GM21381 (cell line): ENCODE data around the gene LGALS13.

Experiments used
- ATAC-seq: cut with Tn5 transposase; IDR thresholded peaks from one replicate; pipeline ENCODE4 v1.9.1; 2021; ENCODE audit warnings: mild to moderate bottlenecking, moderate library complexity; ENCODE audit not compliant: unreplicated experiment

LGALS13 gene, protein sequence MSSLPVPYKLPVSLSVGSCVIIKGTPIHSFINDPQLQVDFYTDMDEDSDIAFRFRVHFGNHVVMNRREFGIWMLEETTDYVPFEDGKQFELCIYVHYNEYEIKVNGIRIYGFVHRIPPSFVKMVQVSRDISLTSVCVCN

DNA sequence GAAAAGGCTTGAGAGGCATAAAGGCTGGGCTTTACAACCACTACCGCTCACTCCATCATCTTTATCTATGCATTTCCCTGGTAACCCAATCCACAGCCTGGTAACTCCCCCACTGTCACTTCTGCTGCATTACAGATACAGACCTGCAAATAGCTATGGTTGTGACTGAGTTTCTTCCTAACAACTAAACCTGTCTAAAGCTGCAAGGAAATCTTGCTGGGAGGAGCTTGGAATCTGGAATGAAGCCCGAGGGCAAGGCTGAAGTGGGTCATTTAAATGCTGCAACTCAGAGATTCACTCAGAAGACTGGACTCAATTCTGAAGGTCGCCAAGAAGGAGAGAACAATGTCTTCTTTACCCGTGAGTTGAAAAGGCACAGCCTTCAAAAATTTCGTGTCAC is at the start of gene LGALS13:
LGALS13 (plus strand) TSS at position 301 of the 400 bp plus-strand sequence; CDS start at position 346, 45 bp downstream.
- ATAC-seq, result no peak

GRCh38 chr19:39553082-39553652 is 49.2 kb upstream of the LGALS13 start:
- ATAC-seq, result no peak

DNA sequence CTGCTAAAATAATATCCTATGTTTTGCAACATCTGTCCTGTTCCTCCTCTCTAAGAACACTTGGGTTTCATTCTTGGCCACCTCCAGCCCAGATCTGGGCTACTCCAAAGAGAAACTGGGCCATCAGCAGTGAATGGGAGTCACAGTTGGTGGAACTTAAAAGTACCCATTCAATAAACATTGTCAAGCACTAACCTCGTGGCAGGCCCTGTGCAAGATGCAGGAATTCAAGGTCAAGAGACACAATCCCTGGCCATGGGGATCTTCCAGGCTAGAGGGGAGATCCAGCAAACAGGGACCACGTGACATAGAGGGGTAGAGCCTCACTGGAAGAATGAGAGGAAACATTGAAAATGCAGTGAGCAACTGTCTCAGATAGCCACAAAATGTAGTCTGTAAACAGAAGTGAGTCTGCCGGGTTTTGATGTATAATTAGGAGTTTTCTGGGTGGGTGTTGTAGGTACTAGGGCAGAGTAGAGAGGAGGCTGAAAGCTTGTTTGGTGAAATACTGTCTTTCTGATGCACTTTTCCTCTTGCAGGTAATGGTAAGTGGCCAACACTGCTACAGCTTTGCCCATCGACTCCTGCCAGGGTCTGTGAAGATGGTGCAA is 47.5 kb upstream of the LGALS13 start:
- no peak for ATAC-seq

DNA sequence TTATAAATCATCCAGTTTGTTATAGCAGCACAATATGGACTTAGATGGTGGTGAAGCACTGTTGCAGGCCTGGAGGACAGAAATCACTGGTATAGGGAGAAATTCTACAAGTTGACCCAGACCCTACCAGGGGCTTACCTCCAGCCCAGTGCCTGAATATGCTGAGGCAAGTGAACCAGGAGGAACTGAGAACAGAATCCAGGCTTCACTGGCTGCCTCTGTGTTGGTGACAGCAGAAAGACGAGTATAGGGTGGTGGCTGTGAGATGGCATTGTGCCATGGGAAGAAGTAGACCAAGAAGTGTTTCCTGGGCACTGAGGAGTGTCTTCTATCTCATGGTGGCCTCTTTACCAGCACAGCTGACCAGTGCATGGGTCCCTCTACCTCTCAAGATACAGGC is 46.4 kb upstream of the LGALS13 start:
- no peak for ATAC-seq

DNA sequence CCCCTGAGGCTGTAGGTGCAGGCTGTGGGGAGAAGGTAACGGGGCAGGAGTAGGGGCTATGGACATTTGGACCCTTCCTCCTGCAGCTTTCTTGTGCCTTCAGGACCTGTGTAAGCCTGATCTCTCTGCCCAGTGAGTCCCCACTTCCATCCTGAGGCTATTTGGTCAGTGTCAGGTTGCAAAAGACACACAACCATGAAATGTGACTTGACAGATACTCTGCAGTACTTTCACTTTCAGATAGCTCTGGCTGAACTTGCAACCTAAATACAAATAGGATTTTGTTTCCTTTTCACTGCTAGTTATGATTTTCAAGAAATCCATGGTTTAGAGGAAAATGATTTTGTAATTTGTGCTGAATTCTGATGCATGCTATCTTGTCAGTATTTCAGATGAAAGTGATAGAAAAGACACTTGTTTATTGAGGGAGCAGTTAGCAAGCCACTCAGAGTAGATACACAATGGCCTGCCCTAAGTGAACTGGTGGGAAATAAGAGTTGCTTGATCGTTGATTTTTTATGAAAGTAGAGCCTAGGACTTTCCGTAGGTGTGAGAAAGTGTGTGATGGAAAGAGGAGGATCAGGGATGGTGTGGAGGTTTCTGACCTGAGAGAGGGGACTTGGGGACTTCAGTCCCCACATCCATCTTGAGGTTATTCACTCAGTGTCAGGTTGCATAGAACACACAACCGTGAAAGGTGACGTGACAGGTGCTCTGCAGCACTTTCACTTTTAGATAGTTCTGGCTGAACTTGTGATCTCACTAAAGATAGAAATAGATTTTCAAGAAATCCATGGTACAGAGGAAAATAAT is 44.3 kb upstream of the LGALS13 start:
- peak; percentile 57 for ATAC-seq

DNA sequence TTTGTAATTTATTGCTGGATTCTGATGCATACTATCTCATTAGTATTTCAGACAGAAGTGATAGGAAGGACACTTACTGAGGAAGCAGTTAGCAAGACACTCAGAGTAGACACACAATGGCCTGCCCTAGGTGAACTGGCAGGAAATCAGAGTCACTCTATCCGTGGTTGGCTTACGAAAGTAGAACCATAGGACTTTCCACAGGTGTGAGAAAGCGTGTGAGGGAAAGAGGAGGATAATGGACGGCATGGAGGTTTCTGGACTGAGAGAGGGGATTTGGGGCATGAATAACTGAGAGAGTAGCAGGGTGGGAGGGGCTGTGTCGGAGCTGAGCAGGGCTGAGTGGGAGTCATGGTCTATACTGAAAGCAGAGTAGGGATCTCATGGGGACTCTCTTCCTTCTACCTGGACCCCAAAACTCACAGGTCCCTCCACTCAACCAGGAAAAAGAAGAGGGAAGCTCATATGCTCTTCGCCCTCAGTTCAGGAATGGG is 43.7 kb upstream of the LGALS13 start:
- ATAC-seq, result no peak

- no peak for ATAC-seq
Observed at GRCh38 chr19:39563408-39563807, 38.9 kb upstream of the LGALS13 start.

- no peak for ATAC-seq
Observed at GRCh38 chr19:39566064-39566463, 36.3 kb upstream of the LGALS13 start.

DNA sequence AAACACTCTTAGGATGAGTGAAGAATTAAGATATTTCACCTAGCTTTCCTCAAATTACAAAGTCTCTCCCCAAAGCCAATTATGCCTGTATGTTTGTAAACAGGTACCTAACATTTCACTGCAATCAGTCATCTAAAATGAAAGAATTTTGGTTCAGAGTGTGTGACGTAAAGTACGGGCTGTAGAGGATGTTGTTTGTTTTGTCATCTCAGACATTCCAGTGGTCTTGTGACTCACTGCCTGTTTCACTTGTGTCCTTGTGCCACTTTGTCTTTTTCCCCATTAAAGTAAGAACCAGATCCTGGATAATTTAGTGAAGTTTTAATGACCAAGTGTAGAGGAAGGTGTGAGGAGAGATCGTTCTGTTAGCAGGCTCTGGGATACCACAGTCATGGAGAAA is 33.7 kb upstream of the LGALS13 start:
- ATAC-seq, result no peak

DNA sequence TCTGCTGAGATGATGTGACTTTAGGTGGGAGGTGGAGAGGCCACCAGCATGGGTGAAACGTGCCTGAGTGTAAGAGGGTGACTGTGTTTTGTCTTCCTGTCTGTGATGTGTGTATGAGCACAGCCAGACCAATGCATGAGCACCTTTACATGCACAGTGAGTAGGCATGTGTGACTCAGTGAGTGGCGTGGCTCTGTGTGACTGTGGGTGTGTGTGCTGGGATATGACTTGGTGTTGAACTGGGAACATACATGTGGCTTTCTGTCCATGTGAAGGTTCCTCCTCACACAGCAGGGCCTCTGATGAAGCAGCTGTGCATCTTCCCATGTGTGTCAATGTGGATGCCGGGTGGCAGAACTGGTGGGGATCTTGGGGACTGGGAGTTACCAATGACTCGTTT is 19.9 kb upstream of the LGALS13 start:
- ATAC-seq, result no peak

- ATAC-seq, result no peak
Observed at GRCh38 chr19:39582891-39583625, 19.3 kb upstream of the LGALS13 start.

DNA sequence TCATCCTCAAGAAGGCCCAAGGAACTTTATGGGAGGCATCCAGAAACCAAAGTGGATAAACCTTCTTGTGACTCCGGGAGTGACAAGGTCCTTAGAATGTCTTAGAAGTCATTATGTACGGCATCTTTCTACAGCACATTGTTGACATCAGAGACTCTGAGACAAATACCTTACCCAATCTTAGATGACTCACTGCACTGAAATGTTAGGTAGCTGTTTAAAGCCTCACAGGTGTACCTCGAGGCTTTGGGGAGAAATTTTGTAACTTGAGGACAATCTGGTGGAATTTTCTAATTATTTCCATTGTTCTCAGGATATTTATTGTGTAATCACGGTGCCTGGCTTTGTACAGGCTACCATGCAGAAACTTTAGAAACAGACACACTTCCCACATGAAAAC is 14.8 kb upstream of the LGALS13 start:
- ATAC-seq, result no peak

DNA sequence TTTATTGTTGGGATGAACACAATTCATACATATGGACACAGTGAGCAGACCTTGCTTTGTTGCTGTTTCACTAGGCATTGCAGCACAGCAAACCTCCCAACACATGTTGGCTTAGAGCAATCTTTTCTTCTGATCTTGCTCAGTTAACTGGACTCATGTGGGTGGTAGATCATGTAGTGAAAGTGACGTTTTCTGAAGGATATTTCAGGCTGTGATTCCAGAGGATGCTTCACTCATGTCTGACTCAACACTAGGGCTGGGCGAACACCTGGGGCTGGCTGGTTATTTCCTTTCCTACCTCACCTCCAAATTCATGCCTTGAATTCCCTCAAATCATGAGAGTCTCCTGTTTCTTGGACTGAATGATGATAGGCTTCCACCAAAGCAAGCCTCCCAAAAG is 14.3 kb upstream of the LGALS13 start:
- ATAC-seq, result no peak

DNA sequence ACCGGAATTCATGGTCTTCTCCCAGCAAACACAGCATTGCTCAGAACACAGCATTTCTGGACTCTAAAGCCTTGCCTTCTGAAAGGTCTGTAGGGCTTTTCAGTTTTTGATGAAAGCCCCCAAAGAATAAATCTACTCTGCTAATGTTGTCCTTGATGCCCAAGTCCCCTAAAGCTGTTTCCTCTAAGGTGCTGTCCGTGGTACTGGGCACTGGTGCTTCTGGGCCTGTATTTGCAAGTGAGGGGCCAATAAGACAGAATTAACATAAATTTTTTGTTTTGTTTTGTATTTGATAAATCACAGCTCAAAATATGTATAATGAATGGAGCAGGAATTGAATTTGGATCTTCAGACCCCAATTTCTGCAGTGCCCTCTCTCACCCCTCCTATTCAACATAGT is 12.1 kb upstream of the LGALS13 start:
- no peak for ATAC-seq

GRCh38 chr19:39592381-39592780 is 9.9 kb upstream of the LGALS13 start:
- ATAC-seq, result no peak

DNA sequence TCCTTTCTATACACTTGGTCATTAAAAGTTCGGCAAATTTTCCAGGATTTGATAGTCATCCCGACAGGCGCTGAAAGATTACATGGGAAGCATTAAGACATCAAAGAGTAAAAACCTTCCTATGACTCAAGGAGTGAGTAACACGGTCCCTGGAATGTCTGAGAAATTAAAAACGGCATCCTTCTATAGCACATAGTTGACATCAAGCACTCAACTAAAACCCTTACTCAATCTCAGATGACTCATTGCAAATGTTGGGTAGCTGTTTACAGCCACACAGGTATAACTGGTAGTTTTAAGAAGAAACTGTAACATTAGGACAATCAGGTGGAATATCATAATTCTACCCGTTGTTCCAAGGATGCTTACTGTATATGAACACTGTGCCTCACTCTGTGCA is 6.4 kb upstream of the LGALS13 start:
- ATAC-seq, result no peak

- ATAC-seq, result no peak
Observed at GRCh38 chr19:39596911-39597310, 5.4 kb upstream of the LGALS13 start.

DNA sequence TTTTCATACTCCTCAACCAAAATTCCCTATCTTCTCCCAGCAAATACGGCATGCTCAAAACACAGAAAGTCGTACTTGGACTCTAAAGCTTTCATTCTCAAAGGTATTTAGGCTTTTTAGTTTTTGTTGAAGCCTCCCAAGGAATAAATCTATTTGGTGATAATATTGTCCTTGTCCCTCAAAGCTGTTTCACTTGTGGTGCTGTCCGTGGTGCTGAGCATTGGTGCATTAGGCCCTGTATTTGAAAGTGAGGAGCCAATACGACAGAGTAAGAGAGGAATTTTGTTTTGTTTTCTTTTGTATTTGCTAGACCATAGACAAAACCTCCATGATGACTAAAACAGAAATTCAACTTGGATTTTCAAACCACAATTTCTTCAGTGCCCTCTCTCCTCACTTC is 3.2 kb upstream of the LGALS13 start:
- no peak for ATAC-seq

DNA sequence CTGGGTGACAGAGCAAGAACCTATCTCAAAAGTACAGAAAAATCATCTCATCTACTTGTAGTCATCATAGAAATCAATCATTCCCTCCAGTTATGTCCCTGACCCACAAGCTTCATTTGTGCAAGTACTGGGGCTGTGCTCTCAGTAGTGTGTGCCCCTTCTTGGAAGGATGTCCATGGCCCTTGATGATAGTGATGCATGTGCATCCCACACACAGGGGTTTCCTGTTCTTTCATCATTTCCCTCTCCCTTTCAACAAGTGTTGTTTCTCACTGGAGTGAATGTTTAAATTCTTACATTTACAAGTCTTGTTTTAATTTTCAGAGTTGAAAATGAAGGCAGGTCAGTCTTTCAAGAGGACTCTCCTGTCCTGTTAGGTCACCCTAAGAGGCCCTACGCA is 1.5 kb downstream of the LGALS13 start:
- no peak for ATAC-seq

DNA sequence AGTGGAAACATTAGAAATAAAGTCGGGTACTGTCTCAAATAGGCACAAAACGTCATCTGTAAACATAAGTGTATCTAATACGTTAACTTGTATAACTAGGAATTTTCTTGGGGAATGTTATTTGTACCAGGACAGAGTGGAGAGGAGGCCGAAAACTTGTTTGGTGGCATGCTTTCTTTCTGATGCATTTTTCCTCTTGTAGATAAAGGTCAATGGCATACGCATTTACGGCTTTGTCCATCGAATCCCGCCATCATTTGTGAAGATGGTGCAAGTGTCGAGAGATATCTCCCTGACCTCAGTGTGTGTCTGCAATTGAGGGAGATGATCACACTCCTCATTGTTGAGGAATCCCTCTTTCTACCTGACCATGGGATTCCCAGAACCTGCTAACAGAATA is 4.7 kb downstream of the LGALS13 start:
- ATAC-seq, result no peak

DNA sequence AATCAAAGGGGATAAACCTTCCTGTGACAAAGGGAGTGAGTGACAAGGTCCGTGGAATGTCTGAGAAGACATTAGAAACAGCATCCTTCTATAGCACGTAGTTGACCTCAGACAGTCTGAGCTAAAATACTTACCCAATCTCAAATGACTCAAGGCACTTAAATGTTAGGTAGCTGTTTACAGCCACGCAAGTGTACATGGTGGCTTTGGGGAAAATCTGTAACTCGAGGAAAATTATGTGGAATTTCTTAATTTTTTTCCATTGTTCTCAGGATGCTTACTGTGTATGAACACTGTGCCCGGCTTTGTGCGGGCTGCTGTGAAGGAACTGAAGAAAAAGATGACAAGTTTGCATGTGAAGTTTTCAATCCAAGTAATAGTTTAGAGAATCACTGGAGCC is 5.2 kb downstream of the LGALS13 start:
- ATAC-seq, result no peak
